K562 (cell line): ENCODE data around the gene ADSS2. TPM values are rescaled to one million over a fixed set of nuclear protein-coding genes. Genes with fewer than 3 reads are reported as not detected.
A peak's percentile ranks its signal among the peaks of the same experiment; 100 is the strongest.

Experiments
- ATAC-seq: fragments of 200-7000 bp; cut with Tn5 transposase; 3 replicates; pipeline ENCODE4 v1.9.1; 2020; ENCODE audit warnings: moderate library complexity
- BruUV-seq: library from RNA; stranded (reverse); fragments of 400-500 nt; replicated peaks from 2 replicates; lab custom pipeline; 2021; lab: Mats Ljungman, UMichigan
- CTCF ChIA-PET: fragments of 300-600 bp; formaldehyde crosslinking; extraction: SDS; loops from one replicate; lab custom pipeline; 2021; ENCODE audit warnings: low intra/inter-chr PET ratio; lab: Yijun Ruan, JAX
- POLR2A ChIA-PET: fragments of 300-600, 350-650 bp; sonication (Branson Sonifier 250); formaldehyde crosslinking; extraction: SDS; loops from one replicate; lab custom pipeline; 2021; ENCODE audit warnings: antibody characterized with exemption, inconsistent platforms; lab: Yijun Ruan, JAX
- DNase-seq, 4 experiments: peaks; one replicate each; pipeline versions ENCODE4 v3.0.0 to v3.0.0-alpha.2; 2011 to 2018; ENCODE audit warnings: low spot score in 3 of 4, mixed read lengths in 3 of 4; ENCODE audit errors: extremely low read depth in 1 of 4
- FAIRE-seq: peaks from 2 replicates; lab custom pipeline; 2011; peaks lifted over from hg19 to GRCh38; lab: Jason Lieb, UNC
- H2AFZ ChIP-seq: 2 replicates; pipeline ENCODE4 v1.6.0; 2011; ENCODE audit warnings: low read depth, low read length, control low read depth, inconsistent platforms
- H3K27ac ChIP-seq: fragments of 200-600 bp; 3 replicates; pipeline ENCODE4 v1.8.0; 2011; ENCODE audit warnings: low read depth, mild to moderate bottlenecking, control low read depth, inconsistent platforms, low read length, moderate library complexity, mixed read lengths; ENCODE audit errors: extremely low read depth
- H3K27me3 ChIP-seq, 2 experiments: fragments of 300-600 bp in 1 of 2; 2 replicates in 1 of 2; 3 replicates in 1 of 2; pipeline versions ENCODE4 v1.6.0 to v1.8.0; 2011; ENCODE audit warnings: inconsistent platforms in 2 of 2, low read length in 2 of 2, mild to moderate bottlenecking in 1 of 2, mixed read lengths in 1 of 2, moderate library complexity in 1 of 2; ENCODE audit not compliant: control insufficient read depth in 2 of 2, insufficient read depth in 2 of 2
- H3K36me3 ChIP-seq: fragments of 300-600 bp; 3 replicates; pipeline ENCODE4 v1.8.0; 2011; ENCODE audit warnings: mild to moderate bottlenecking, low read length, inconsistent platforms; ENCODE audit not compliant: control insufficient read depth, insufficient read depth
- H3K4me1 ChIP-seq, 2 experiments: fragments of 200-600 bp in 1 of 2; replicated peaks in 1 of 2; 2 replicates in 1 of 2; 3 replicates in 1 of 2; pipeline versions ENCODE4 v1.5.1 to v1.8.0; 2011; ENCODE audit warnings: inconsistent platforms in 2 of 2, low read length in 2 of 2, mild to moderate bottlenecking in 1 of 2, mixed read lengths in 1 of 2, moderate library complexity in 1 of 2; ENCODE audit not compliant: control insufficient read depth in 2 of 2, insufficient read depth in 2 of 2
- H3K4me2 ChIP-seq: 2 replicates; pipeline ENCODE4 v1.6.1; 2011; ENCODE audit warnings: low read length, control low read depth, inconsistent platforms, mixed read lengths; ENCODE audit not compliant: insufficient read depth
- H3K4me3 ChIP-seq: fragments of 200-600 bp; sonication (generic), shearing (Covaris generic); 2 replicates; pipeline ENCODE4 v1.5.1; 2016; ENCODE audit warnings: control low read depth, inconsistent platforms
- H3K79me2 ChIP-seq: fragments of 200-600 bp; 3 replicates; pipeline ENCODE4 v1.8.0; 2011; ENCODE audit warnings: low read length, inconsistent platforms; ENCODE audit not compliant: control insufficient read depth, insufficient read depth
- H3K9ac ChIP-seq, 2 experiments: 2 replicates each; pipeline versions ENCODE4 v1.6.0 to v1.6.1; 2011; ENCODE audit warnings: low read depth in 2 of 2, low read length in 2 of 2, control low read depth in 1 of 2, inconsistent platforms in 1 of 2, mild to moderate bottlenecking in 1 of 2, mixed read lengths in 1 of 2; ENCODE audit not compliant: insufficient read depth in 1 of 2
- H3K9me1 ChIP-seq: one replicate; pipeline ENCODE4 v1.6.0; 2011; ENCODE audit warnings: inconsistent platforms, mild to moderate bottlenecking, low read length, moderate library complexity; ENCODE audit not compliant: control insufficient read depth, insufficient read depth
- H3K9me3 ChIP-seq: replicated peaks from 2 replicates; pipeline ENCODE4 v1.5.1; 2011; ENCODE audit warnings: low read depth, low read length, inconsistent platforms; ENCODE audit not compliant: control insufficient read depth, insufficient read depth
- H4K20me1 ChIP-seq: replicated peaks from 2 replicates; pipeline ENCODE4 v1.6.1; 2011; ENCODE audit warnings: low read length, inconsistent platforms, mixed read lengths; ENCODE audit not compliant: control insufficient read depth, insufficient read depth
- CBFA2T2 ChIP-seq: fragments of 450-650 bp; conservative IDR thresholded peaks from 2 replicates; pipeline ENCODE4 v1.6.1; 2017; ENCODE audit warnings: mild to moderate bottlenecking
- CBX3 ChIP-seq, 2 experiments: IDR thresholded peaks; 1 replicate in 1 of 2; 2 replicates in 1 of 2; pipeline ENCODE4 v1.6.1; 2012; ENCODE audit warnings: inconsistent platforms in 2 of 2, low read length in 2 of 2, borderline replicate concordance in 1 of 2, control low read depth in 1 of 2
- CCNT2 ChIP-seq: IDR thresholded peaks from 2 replicates; pipeline ENCODE4 v1.6.1; 2011; ENCODE audit warnings: borderline replicate concordance, low read depth, mild to moderate bottlenecking, moderate library complexity, mixed read lengths, low read length; ENCODE audit not compliant: insufficient read length; ENCODE audit errors: extremely low read depth
- CHD2 ChIP-seq: IDR thresholded peaks from 2 replicates; pipeline ENCODE4 v1.6.1; 2011; ENCODE audit warnings: low read depth, low read length
- HNRNPK ChIP-seq: fragments of 200-400 bp; formaldehyde crosslinking; IDR thresholded peaks from one replicate; pipeline ENCODE4 v1.6.1; 2018; ENCODE audit warnings: mild to moderate bottlenecking, low read depth, low read length; ENCODE audit not compliant: poor library complexity, severe bottlenecking
- HNRNPL ChIP-seq: fragments of 200-400 bp; formaldehyde crosslinking; IDR thresholded peaks from 2 replicates; pipeline ENCODE4 v1.6.1; 2017; ENCODE audit warnings: low read depth, mild to moderate bottlenecking, low read length
- KDM2B ChIP-seq: fragments of 250-450 bp; sonication (Bioruptor Pico); IDR thresholded peaks from 2 replicates; pipeline ENCODE4 v1.8.0; 2021; ENCODE audit warnings: mild to moderate bottlenecking, moderate library complexity
- NFRKB ChIP-seq: fragments of 450-650 bp; IDR thresholded peaks from 2 replicates; pipeline ENCODE4 v1.6.1; 2016; ENCODE audit warnings: low read depth
- RHOXF2B ChIP-seq: fragments of 250-450 bp; sonication (Bioruptor Pico); conservative IDR thresholded peaks from 2 replicates; pipeline ENCODE4 v1.5.1; 2021
- SLC30A9 ChIP-seq: fragments of 250-450 bp; sonication (Bioruptor Pico); IDR thresholded peaks from 2 replicates; pipeline ENCODE4 v1.8.0; 2022; ENCODE audit warnings: mild to moderate bottlenecking, moderate library complexity
- TRIM24 ChIP-seq, 2 experiments: fragments of 450-650 bp; IDR thresholded peaks; 2 replicates each; pipeline ENCODE4 v1.6.1; 2016
- TRIM28 ChIP-seq: fragments of 450-650 bp; IDR thresholded peaks from 2 replicates; pipeline ENCODE4 v1.6.1; 2017
- ZFPM2 ChIP-seq: fragments of 250-450 bp; sonication (Bioruptor Pico); IDR thresholded peaks from 2 replicates; pipeline ENCODE4 v1.5.1; 2022; ENCODE audit warnings: mild to moderate bottlenecking
- ZNF212 ChIP-seq: fragments of 450-650 bp; formaldehyde crosslinking; IDR thresholded peaks from 2 replicates; pipeline ENCODE4 v1.4.0; 2020; ENCODE audit warnings: mild to moderate bottlenecking
- ZNF764 ChIP-seq: fragments of 250-450 bp; sonication (Bioruptor Pico); IDR thresholded peaks from 2 replicates; pipeline ENCODE4 v1.4.0; 2020; ENCODE audit warnings: low read depth, mild to moderate bottlenecking, moderate library complexity
- ZNF766 ChIP-seq: fragments of 200-800 bp; sonication (Bioruptor generic); conservative IDR thresholded peaks from 2 replicates; pipeline ENCODE4 v1.6.1; 2016; ENCODE audit warnings: missing genetic modification characterization, missing compliant biosample characterization
- WGBS: fragments of 100-300 bp; shearing (Covaris generic); methylation state at CpG from one replicate; pipeline ENCODE4 v1.1.6; 2016; ENCODE audit warnings: low coverage, mixed read lengths; ENCODE audit not compliant: insufficient coverage; ENCODE audit errors: missing lambda C conversion rate; 5-methylcytosine and 5-hydroxymethylcytosine counted together
- in situ Hi-C: fragments of 300-500 bp; cut with MboI; formaldehyde crosslinking; loops from 4 replicates; pipeline ENCODE4 v1.15.0; 2018; ENCODE audit warnings: inconsistent platforms, mixed read lengths
- intact Hi-C: fragments of 100-400 bp; cut with micrococcal nuclease; formaldehyde crosslinking; loops from 2 replicates; pipeline ENCODE4 v1.14.2; 2022
- polyA plus RNA-seq, 8 experiments: library from polyadenylated mRNA; depleted of rRNA in 4 of 8; stranded (reverse) in 5 of 8; unstranded in 3 of 8; fragments of >200 nt; fragmentation: Nextera tagmentation in 2 of 8; fragmentation: Illumina TruSeq in 1 of 8; extraction: Ambion mirVana in 2 of 8; extraction: Trizol in 1 of 8; gene quantifications; 2 replicates each; pipeline versions ENCODE4 v1.2.1 to v1.2.3, GENCODE V29; 2011 to 2014; ENCODE audit warnings: inconsistent platforms in 1 of 8, missing spikeins in 1 of 8
- total RNA-seq, 7 experiments: library from RNA; depleted of rRNA in 6 of 7; stranded (reverse); fragments of >200 nt in 6 of 7; fragmentation: Illumina TruSeq in 2 of 7; extraction: Trizol in 2 of 7; gene quantifications; 2 replicates each; pipeline versions ENCODE4 v1.2.1 to v1.2.3, GENCODE V29; 2011 to 2021; ENCODE audit warnings: low replicate concordance in 1 of 7
- TF ChIP-seq, protein P1 (sequence below): fragments of 450-650 bp; IDR thresholded peaks from 2 replicates; pipeline ENCODE4 v1.6.1; 2018; ENCODE audit warnings: mild to moderate bottlenecking, low read depth; ENCODE audit not compliant: partially characterized antibody
- TF ChIP-seq, protein P2 (sequence below): IDR thresholded peaks from 2 replicates; pipeline ENCODE4 v1.6.1; 2016; ENCODE audit warnings: missing genetic modification characterization, missing compliant biosample characterization
- TF ChIP-seq, protein P3 (sequence below): fragments of 450-650 bp; IDR thresholded peaks from 2 replicates; pipeline ENCODE4 v1.6.1; 2014; ENCODE audit warnings: low read depth, mild to moderate bottlenecking, moderate library complexity, borderline replicate concordance

Gene ADSS2
- total and polyA plus RNA-seq, 9 of the 15 experiments (the other 6 are each of a cell fraction or from before 2014, with no cell fraction given), result 8.8 to 63.8 (median 59.4) TPM

- no peak for FAIRE-seq
- no peak for ATAC-seq
- H3K27ac ChIP-seq, result no peak overlapping the region
- no TSS peak for BruUV-seq
- H3K36me3 ChIP-seq, result peaks cover 29% of the 10 kb centered on the region
- H2AFZ ChIP-seq, result no peak overlapping the region
- no peak overlapping the region for H3K4me3 ChIP-seq
- no peaks in the 10 kb centered on the region for H3K79me2 ChIP-seq
- intact Hi-C loops, result no loop called here
- H3K4me1 ChIP-seq, result no peaks in the 10 kb centered on the region
- in situ Hi-C loops, result no loop called here
- TF ChIP-seq KDM2B (CRISPR knock-in tag), result no peak
- peak in 1 of 2 experiments; percentile 72; a peak in 1 of 3 replicates for TF ChIP-seq CBX3 (IDR thresholded peaks at IDR 0.05; ENCODE audit: borderline replicate concordance in 1 of 2, low read length in 2 of 2)
- no peak for TF ChIP-seq NFRKB
- TF ChIP-seq, protein P1, sequence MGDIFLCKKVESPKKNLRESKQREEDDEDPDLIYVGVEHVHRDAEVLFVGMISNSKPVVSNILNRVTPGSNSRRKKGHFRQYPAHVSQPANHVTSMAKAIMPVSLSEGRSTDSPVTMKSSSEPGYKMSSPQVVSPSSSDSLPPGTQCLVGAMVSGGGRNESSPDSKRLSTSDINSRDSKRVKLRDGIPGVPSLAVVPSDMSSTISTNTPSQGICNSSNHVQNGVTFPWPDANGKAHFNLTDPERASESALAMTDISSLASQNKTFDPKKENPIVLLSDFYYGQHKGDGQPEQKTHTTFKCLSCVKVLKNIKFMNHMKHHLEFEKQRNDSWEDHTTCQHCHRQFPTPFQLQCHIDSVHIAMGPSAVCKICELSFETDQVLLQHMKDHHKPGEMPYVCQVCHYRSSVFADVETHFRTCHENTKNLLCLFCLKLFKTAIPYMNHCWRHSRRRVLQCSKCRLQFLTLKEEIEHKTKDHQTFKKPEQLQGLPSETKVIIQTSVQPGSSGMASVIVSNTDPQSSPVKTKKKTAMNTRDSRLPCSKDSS, result peak; percentile 58
- TF ChIP-seq HNRNPK, result no peak
- TF ChIP-seq TRIM24 (IDR thresholded peaks at IDR 0.05), result peak in 1 of 2 experiments; percentile 28; a peak in 1 of 4 replicates
- TF ChIP-seq, protein P2, sequence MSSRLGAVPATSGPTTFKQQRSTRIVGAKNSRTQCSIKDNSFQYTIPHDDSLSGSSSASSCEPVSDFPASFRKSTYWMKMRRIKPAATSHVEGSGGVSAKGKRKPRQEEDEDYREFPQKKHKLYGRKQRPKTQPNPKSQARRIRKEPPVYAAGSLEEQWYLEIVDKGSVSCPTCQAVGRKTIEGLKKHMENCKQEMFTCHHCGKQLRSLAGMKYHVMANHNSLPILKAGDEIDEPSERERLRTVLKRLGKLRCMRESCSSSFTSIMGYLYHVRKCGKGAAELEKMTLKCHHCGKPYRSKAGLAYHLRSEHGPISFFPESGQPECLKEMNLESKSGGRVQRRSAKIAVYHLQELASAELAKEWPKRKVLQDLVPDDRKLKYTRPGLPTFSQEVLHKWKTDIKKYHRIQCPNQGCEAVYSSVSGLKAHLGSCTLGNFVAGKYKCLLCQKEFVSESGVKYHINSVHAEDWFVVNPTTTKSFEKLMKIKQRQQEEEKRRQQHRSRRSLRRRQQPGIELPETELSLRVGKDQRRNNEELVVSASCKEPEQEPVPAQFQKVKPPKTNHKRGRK (tag), result 0 out of 2 replicates have a peak, but pooled peaks have one; percentile 23
- 0 out of 2 replicates have a peak, but pooled peaks have one; percentile 16 for TF ChIP-seq CHD2
- TF ChIP-seq CBFA2T2, result no peak
- TF ChIP-seq, protein P3, sequence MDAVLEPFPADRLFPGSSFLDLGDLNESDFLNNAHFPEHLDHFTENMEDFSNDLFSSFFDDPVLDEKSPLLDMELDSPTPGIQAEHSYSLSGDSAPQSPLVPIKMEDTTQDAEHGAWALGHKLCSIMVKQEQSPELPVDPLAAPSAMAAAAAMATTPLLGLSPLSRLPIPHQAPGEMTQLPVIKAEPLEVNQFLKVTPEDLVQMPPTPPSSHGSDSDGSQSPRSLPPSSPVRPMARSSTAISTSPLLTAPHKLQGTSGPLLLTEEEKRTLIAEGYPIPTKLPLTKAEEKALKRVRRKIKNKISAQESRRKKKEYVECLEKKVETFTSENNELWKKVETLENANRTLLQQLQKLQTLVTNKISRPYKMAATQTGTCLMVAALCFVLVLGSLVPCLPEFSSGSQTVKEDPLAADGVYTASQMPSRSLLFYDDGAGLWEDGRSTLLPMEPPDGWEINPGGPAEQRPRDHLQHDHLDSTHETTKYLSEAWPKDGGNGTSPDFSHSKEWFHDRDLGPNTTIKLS, result no peak
- TF ChIP-seq ZFPM2 (CRISPR knock-in tag), result no peak
- no peak for TF ChIP-seq HNRNPL
- TF ChIP-seq ZNF212 (CRISPR knock-in tag), result no peak
- no peak for TF ChIP-seq CCNT2
- 0 out of 2 replicates have a peak, but pooled peaks have one; percentile 37 for TF ChIP-seq ZNF766 (CRISPR knock-in tag)
- TF ChIP-seq TRIM28, result peak; percentile 88
- TF ChIP-seq ZNF764 (CRISPR knock-in tag), result no peak
- TF ChIP-seq RHOXF2B (CRISPR knock-in tag), result no peak
- TF ChIP-seq SLC30A9 (CRISPR knock-in tag), result no peak
- DNase-seq, result no peak
- H3K9ac ChIP-seq, result no peak overlapping the region
- 86% methylated on average over 2 of the region's 2 CpGs for WGBS
- H3K9me1 ChIP-seq, result no peaks in the 10 kb centered on the region
- H4K20me1 ChIP-seq, result no peaks in the 10 kb centered on the region
- H3K9me3 ChIP-seq, result peaks cover 15% of the 10 kb centered on the region
- ChIA-PET POLR2A (interaction anchor here (1.7 kb wide), 1 partner anchor 17 kb away, joined by 4 read pairs; no protein-coding TSS in a partner anchor), CTCF (no interaction called here)
- no peaks in the 10 kb centered on the region for H3K27me3 ChIP-seq
- H3K4me2 ChIP-seq, result no peak overlapping the region
Observed at GRCh38 chr1:244400974-244401373, 50.7 kb downstream of the ADSS2 start.
